HEK293 (cell line): ENCODE results near the gene SH2D1B.

Experiments used
- CTCF ChIP-seq: fragments of 450-650 bp; formaldehyde crosslinking; IDR thresholded peaks from 2 replicates; pipeline ENCODE4 v1.5.1; 2016; ENCODE audit warnings: missing biosample characterization, missing genetic modification characterization
- PRDM1 ChIP-seq: fragments of 450-650 bp; formaldehyde crosslinking; IDR thresholded peaks from 2 replicates; pipeline ENCODE4; 2016; ENCODE audit warnings: missing biosample characterization, missing genetic modification characterization

- TF ChIP-seq CTCF (tag by site-specific recombination) (no peak), PRDM1 (tag by site-specific recombination) (no peak)
Measured at GRCh38 chr1:162388615-162389014, 23.3 kb downstream of the SH2D1B start.
